Heart left ventricle (tissue), 13 donors: Measurements from ENCODE around the gene LRMDA.

Source experiments
- POLR2A ChIP-seq, 2 donors: fragments of 450-650 bp; IDR thresholded peaks; one replicate each; pipeline ENCODE4 v1.6.1; 2017; ENCODE audit warnings: antibody characterized with exemption in 2 of 2, mild to moderate bottlenecking in 2 of 2, moderate library complexity in 2 of 2
- TF ChIP-seq, protein P1 (sequence below), 12 donors: fragments of 200-600 bp; sonication (generic) in 4 of 12; IDR thresholded peaks; one replicate each; pipeline versions ENCODE4 v1.5.0 to v1.8.0; 2018 to 2022; ENCODE audit warnings: antibody characterized with exemption in 12 of 12, mild to moderate bottlenecking in 5 of 12
- donor health status: ischemic (EF 13 %, LVEDD 7.1; RV severe dilation, severe dysfunction).
- donor health status: DM: no; HTN: yes; CAD: no.
- donor health status: DM: no; HTN: no; CAD: no.
- donor health status: ischemic (EF 25% LVEDD 6.9; RV normal size, moderate dysfunction).
- donor health status: ischemic (EF 25% LVEDD 5.7; RV mildly dilated, moderate dysfunction).
- donor health status: ischemic (EF 35%, LVEDD 5.7; RV mildly dilated, moderate dysfunction).
- donor health status: nonischemic (EF 11% LVEDD 7.7; RV severe dilation, severe dysfunction).
- donor health status: DM: yes; HTN: yes; CAD: no.
- donor health status: PGD.
- donor health status: ischemic (EF 29% LVEDD 5.4; RV normal size, mild dysfunction).
- donor health status: nonischemic (EF 23%, LVEDD 6.1; RV moderate dilation, normal function).

DNA sequence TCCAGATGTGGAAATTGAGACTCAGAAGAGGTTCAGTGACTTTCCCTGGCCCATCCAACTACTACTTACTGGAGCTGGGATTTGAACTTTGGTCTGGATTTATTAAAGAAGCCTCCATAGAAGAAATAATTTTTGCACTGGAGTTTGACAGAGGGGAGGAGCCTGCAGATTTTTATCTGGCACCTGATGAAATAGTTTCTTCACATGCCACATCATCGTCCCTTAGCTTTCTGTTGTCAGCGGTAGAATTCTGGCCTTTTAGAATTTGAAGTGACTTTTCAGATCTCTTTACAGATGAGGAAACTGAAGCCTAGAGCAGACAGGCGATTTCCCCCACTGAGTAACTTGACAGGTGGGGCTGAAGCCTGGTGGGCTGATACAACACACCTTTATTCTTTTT lies 233.5 kb downstream of the LRMDA start:
- TF ChIP-seq, protein P1, sequence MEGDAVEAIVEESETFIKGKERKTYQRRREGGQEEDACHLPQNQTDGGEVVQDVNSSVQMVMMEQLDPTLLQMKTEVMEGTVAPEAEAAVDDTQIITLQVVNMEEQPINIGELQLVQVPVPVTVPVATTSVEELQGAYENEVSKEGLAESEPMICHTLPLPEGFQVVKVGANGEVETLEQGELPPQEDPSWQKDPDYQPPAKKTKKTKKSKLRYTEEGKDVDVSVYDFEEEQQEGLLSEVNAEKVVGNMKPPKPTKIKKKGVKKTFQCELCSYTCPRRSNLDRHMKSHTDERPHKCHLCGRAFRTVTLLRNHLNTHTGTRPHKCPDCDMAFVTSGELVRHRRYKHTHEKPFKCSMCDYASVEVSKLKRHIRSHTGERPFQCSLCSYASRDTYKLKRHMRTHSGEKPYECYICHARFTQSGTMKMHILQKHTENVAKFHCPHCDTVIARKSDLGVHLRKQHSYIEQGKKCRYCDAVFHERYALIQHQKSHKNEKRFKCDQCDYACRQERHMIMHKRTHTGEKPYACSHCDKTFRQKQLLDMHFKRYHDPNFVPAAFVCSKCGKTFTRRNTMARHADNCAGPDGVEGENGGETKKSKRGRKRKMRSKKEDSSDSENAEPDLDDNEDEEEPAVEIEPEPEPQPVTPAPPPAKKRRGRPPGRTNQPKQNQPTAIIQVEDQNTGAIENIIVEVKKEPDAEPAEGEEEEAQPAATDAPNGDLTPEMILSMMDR (IDR thresholded peaks at IDR 0.05): no peak
- TF ChIP-seq POLR2A (IDR thresholded peaks at IDR 0.05): no peak
